Sigmoid colon (tissue), 3 donors: ENCODE results near the gene WDSUB1.

Experiments used
- CTCF ChIP-seq, 4 experiments: fragments of 450-650 bp in 3 of 4; fragments of 200-600 bp in 1 of 4; IDR thresholded peaks; one replicate each; pipeline ENCODE4 v1.5.1; 2016 to 2019; ENCODE audit warnings: antibody characterized with exemption in 4 of 4, mild to moderate bottlenecking in 3 of 4, moderate library complexity in 2 of 4
- POLR2A ChIP-seq, 2 donors: fragments of 450-650 bp; IDR thresholded peaks; one replicate each; pipeline ENCODE4 v1.6.1; 2016; ENCODE audit warnings: antibody characterized with exemption in 2 of 2, mild to moderate bottlenecking in 2 of 2, moderate library complexity in 2 of 2

- TF ChIP-seq CTCF (IDR thresholded peaks at IDR 0.05) (no peak), POLR2A (IDR thresholded peaks at IDR 0.05) (no peak)
These were observed 78.1 kb downstream of the WDSUB1 start for GRCh38 chr2:159208438-159208837.
